ENCODE results near the gene DGCR6L. TPM values are rescaled to one million over a fixed set of nuclear protein-coding genes. Genes with fewer than 3 reads are reported as not detected.

DGCR6L gene
- total RNA-seq, 1 donor from 2014 or later: 33.3 TPM

GRCh38 chr22:20316844-20317401 lies 2.9 kb downstream of the DGCR6L start:
- peaks cover 28% of the 10 kb centered on the region for H4K20me1 ChIP-seq (ENCODE audit: insufficient read depth, low read length)
- H3K27ac ChIP-seq (ENCODE audit: low read depth, low read length): no peak overlapping the region
- DNase-seq (ENCODE audit: low read depth) (no peak), FAIRE-seq (no peak)
- no peaks in the 10 kb centered on the region for H3K9me3 Mint-ChIP-seq (ENCODE audit: unreplicated experiment)
- no peak overlapping the region for H3K4me2 ChIP-seq (ENCODE audit: low read length)
- no peak overlapping the region for H3K9ac ChIP-seq (ENCODE audit: low read length)
- H3K4me1 Mint-ChIP-seq (ENCODE audit: low read depth, unreplicated experiment): peaks cover 18% of the 10 kb centered on the region
- TF ChIP-seq, protein P1, sequence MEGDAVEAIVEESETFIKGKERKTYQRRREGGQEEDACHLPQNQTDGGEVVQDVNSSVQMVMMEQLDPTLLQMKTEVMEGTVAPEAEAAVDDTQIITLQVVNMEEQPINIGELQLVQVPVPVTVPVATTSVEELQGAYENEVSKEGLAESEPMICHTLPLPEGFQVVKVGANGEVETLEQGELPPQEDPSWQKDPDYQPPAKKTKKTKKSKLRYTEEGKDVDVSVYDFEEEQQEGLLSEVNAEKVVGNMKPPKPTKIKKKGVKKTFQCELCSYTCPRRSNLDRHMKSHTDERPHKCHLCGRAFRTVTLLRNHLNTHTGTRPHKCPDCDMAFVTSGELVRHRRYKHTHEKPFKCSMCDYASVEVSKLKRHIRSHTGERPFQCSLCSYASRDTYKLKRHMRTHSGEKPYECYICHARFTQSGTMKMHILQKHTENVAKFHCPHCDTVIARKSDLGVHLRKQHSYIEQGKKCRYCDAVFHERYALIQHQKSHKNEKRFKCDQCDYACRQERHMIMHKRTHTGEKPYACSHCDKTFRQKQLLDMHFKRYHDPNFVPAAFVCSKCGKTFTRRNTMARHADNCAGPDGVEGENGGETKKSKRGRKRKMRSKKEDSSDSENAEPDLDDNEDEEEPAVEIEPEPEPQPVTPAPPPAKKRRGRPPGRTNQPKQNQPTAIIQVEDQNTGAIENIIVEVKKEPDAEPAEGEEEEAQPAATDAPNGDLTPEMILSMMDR (IDR thresholded peaks at IDR 0.05; ENCODE audit: insufficient read depth, low read depth, low read length): no peak
- TF ChIP-seq EZH2 (IDR thresholded peaks at IDR 0.05; ENCODE audit: insufficient read depth, low read length): no peak
- no peaks in the 10 kb centered on the region for H3K27me3 Mint-ChIP-seq (ENCODE audit: low read depth, unreplicated experiment)
- H3K36me3 ChIP-seq (ENCODE audit: insufficient read depth, low read length): no peaks in the 10 kb centered on the region
- H2AFZ ChIP-seq (ENCODE audit: low read depth, low read length): no peak overlapping the region
- no peaks in the 10 kb centered on the region for H3K9me3 ChIP-seq (ENCODE audit: insufficient read depth, low read depth, low read length)
- no peak overlapping the region for H3K27ac Mint-ChIP-seq (ENCODE audit: unreplicated experiment)
- no peaks in the 10 kb centered on the region for H3K27me3 ChIP-seq (ENCODE audit: insufficient read depth, low read length)
- H3K4me1 ChIP-seq (ENCODE audit: insufficient read depth, low read length): peaks cover 14% of the 10 kb centered on the region
- H3K36me3 Mint-ChIP-seq (ENCODE audit: low read depth, unreplicated experiment): no peaks in the 10 kb centered on the region
- H3K4me3 ChIP-seq (ENCODE audit: insufficient read depth, low read depth, low read length): no peak overlapping the region
- H3K79me2 ChIP-seq (ENCODE audit: insufficient read depth, low read length): peaks cover 13% of the 10 kb centered on the region
- no peak overlapping the region for H3K4me3 Mint-ChIP-seq (ENCODE audit: unreplicated experiment)

DNA sequence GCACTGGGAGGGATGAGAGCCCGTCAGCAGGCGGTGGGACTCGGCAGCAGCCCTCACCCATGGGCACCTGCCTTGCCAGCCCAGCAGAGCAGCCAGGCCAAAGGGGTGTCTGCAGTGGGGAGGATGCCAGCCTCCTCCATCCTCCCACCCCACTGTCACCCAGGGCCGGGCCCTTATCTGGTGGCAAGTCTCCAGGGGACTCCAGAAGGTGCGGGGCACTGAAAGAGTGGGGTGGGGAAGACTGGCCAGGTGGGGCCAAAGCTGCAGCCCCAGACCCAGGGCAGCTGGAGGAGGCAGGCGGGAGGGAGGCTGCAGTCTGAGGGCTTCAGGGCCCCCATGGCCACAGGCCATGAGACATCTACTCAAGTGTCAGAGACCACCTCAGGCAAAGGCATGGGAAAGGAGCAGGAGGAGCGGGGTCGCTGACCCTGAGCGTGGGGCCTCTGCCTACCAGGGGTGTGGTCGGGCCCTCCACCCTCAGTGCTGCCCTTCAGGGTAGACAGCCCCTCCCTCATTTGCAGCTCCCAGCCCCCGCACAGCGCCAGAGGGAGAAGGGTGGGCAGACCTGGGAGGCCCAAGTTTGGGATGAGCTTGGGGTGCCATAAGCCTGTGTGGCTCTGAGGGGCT lies 3.5 kb downstream of the DGCR6L start:
- no peaks in the 10 kb centered on the region for H3K9me3 Mint-ChIP-seq (ENCODE audit: unreplicated experiment)
- Histone ChIP-seq H3K4me1 (ENCODE audit: insufficient read depth, low read length) (peaks cover 14% of the 10 kb centered on the region), H3K4me2 (ENCODE audit: low read length) (no peak overlapping the region), H3K27ac (ENCODE audit: low read depth, low read length) (no peak overlapping the region), H3K27me3 (ENCODE audit: insufficient read depth, low read length) (no peaks in the 10 kb centered on the region), H3K79me2 (ENCODE audit: insufficient read depth, low read length) (peaks cover 13% of the 10 kb centered on the region), H3K9me3 (ENCODE audit: insufficient read depth, low read depth, low read length) (no peaks in the 10 kb centered on the region), H2AFZ (ENCODE audit: low read depth, low read length) (no peak overlapping the region), H3K36me3 (ENCODE audit: insufficient read depth, low read length) (no peaks in the 10 kb centered on the region), H3K4me3 (ENCODE audit: insufficient read depth, low read depth, low read length) (no peak overlapping the region), H3K9ac (ENCODE audit: low read length) (no peak overlapping the region), H4K20me1 (ENCODE audit: insufficient read depth, low read length) (peaks cover 28% of the 10 kb centered on the region)
- no peak for TF ChIP-seq EZH2 (IDR thresholded peaks at IDR 0.05; ENCODE audit: insufficient read depth, low read length)
- TF ChIP-seq, protein P1 (IDR thresholded peaks at IDR 0.05; ENCODE audit: insufficient read depth, low read depth, low read length): no peak
- no peaks in the 10 kb centered on the region for H3K27me3 Mint-ChIP-seq (ENCODE audit: low read depth, unreplicated experiment)
- H3K4me3 Mint-ChIP-seq (ENCODE audit: unreplicated experiment): no peak overlapping the region
- H3K27ac Mint-ChIP-seq (ENCODE audit: unreplicated experiment): no peak overlapping the region
- DNase-seq (ENCODE audit: low read depth): no peak
- peaks cover 14% of the 10 kb centered on the region for H3K4me1 Mint-ChIP-seq (ENCODE audit: low read depth, unreplicated experiment)
- H3K36me3 Mint-ChIP-seq (ENCODE audit: low read depth, unreplicated experiment): no peaks in the 10 kb centered on the region
- no peak for FAIRE-seq

All from astrocyte (in vitro differentiated cells and primary cell).